Mesendoderm (in vitro differentiated cells): Measurements from ENCODE around the gene CACTIN.
A peak's percentile ranks its signal among the peaks of the same experiment; 100 is the strongest.

Experiments
- DNase-seq: peaks from one replicate; pipeline ENCODE4 v3.0.0; 2013
- H2AK5ac ChIP-seq: 2 replicates; pipeline ENCODE4 v1.6.1; 2013; ENCODE audit warnings: low read length, inconsistent platforms
- H2BK120ac ChIP-seq: 2 replicates; pipeline ENCODE4 v1.6.1; 2013; ENCODE audit warnings: low read depth, mild to moderate bottlenecking, low read length, moderate library complexity, mixed read lengths
- H2BK15ac ChIP-seq: replicated peaks from 2 replicates; pipeline ENCODE4 v1.6.1; 2013; ENCODE audit warnings: low read depth, mild to moderate bottlenecking, moderate library complexity
- H2BK5ac ChIP-seq: 2 replicates; pipeline ENCODE4 v1.6.1; 2013; ENCODE audit warnings: low read length, inconsistent platforms
- H3K18ac ChIP-seq: 2 replicates; pipeline ENCODE4 v1.6.1; 2013; ENCODE audit warnings: mild to moderate bottlenecking, low read length, mixed read lengths
- H3K23ac ChIP-seq: one replicate; pipeline ENCODE4 v1.6.1; 2013; ENCODE audit warnings: low read length
- H3K27ac ChIP-seq: 2 replicates; pipeline ENCODE4 v1.5.1; 2013; ENCODE audit warnings: low read depth, mild to moderate bottlenecking, inconsistent platforms, low read length, moderate library complexity
- H3K27me3 ChIP-seq: 2 replicates; pipeline ENCODE4 v1.6.1; 2013; ENCODE audit warnings: low read length, control low read depth, mild to moderate bottlenecking, inconsistent platforms; ENCODE audit not compliant: insufficient read depth, poor library complexity
- H3K36me3 ChIP-seq: 2 replicates; pipeline ENCODE4 v1.6.1; 2013; ENCODE audit warnings: low read length, inconsistent platforms; ENCODE audit not compliant: control insufficient read depth, insufficient read depth
- H3K4ac ChIP-seq: one replicate; pipeline ENCODE4 v1.6.1; 2013; ENCODE audit warnings: low read depth, mild to moderate bottlenecking, low read length, moderate library complexity
- H3K4me1 ChIP-seq: 2 replicates; pipeline ENCODE4 v1.6.1; 2013; ENCODE audit warnings: low read depth, low read length, inconsistent platforms; ENCODE audit not compliant: control insufficient read depth
- H3K4me2 ChIP-seq: 2 replicates; pipeline ENCODE4 v1.6.1; 2013; ENCODE audit warnings: low read length
- H3K4me3 ChIP-seq: 2 replicates; pipeline ENCODE4 v1.5.1; 2013; ENCODE audit warnings: mild to moderate bottlenecking, low read length
- H3K56ac ChIP-seq: one replicate; pipeline ENCODE4 v1.6.1; 2013; ENCODE audit warnings: low read length
- H3K79me1 ChIP-seq: 2 replicates; pipeline ENCODE4 v1.6.1; 2013; ENCODE audit warnings: low read length, inconsistent platforms
- H3K79me2 ChIP-seq: 2 replicates; pipeline ENCODE4 v1.6.1; 2013; ENCODE audit warnings: mild to moderate bottlenecking, low read length; ENCODE audit not compliant: control insufficient read depth, insufficient read depth
- H3K9ac ChIP-seq: 2 replicates; pipeline ENCODE4 v1.6.1; 2013; ENCODE audit warnings: low read length, inconsistent platforms
- H4K5ac ChIP-seq: one replicate; pipeline ENCODE4 v1.6.1; 2013; ENCODE audit warnings: low read length
- H4K8ac ChIP-seq: one replicate; pipeline ENCODE4 v1.6.1; 2013; ENCODE audit warnings: low read depth, mild to moderate bottlenecking, control low read depth, low read length, moderate library complexity
- WGBS: extraction: QIAGEN DNeasy Blood & Tissue Kit; methylation state at CpG from one replicate; pipeline ENCODE4 v1.1.7; 2013; ENCODE audit warnings: low lambda C conversion rate, missing lambda C conversion rate; ENCODE audit not compliant: insufficient coverage; ENCODE audit errors: extremely low coverage; 5-methylcytosine and 5-hydroxymethylcytosine counted together

CACTIN gene

GRCh38 chr19:3577723-3578344, 48.8 kb downstream of the CACTIN start:
- Histone ChIP-seq H4K8ac (no peak overlapping the region), H2BK120ac (no peak overlapping the region), H3K27ac (no peak overlapping the region), H4K5ac (no peak overlapping the region), H3K79me1 (no peaks in the 10 kb centered on the region), H2AK5ac (no peak overlapping the region), H2BK5ac (no peak overlapping the region), H3K4me2 (peak overlapping the region; percentile 25), H3K4me1 (peaks cover 4% of the 10 kb centered on the region), H2BK15ac (no peak overlapping the region), H3K56ac (peak overlapping the region; percentile 76), H3K36me3 (no peaks in the 10 kb centered on the region), H3K23ac (no peak overlapping the region), H3K79me2 (no peaks in the 10 kb centered on the region), H3K9ac (peak overlapping the region; percentile 64), H3K4ac (no peak overlapping the region), H3K4me3 (no peak overlapping the region), H3K27me3 (no peaks in the 10 kb centered on the region), H3K18ac (peak overlapping the region; percentile 35)
- DNase-seq = peak; percentile 45
- no CpG with 5 or more reads among the region's 60 CpGs for WGBS

DNA sequence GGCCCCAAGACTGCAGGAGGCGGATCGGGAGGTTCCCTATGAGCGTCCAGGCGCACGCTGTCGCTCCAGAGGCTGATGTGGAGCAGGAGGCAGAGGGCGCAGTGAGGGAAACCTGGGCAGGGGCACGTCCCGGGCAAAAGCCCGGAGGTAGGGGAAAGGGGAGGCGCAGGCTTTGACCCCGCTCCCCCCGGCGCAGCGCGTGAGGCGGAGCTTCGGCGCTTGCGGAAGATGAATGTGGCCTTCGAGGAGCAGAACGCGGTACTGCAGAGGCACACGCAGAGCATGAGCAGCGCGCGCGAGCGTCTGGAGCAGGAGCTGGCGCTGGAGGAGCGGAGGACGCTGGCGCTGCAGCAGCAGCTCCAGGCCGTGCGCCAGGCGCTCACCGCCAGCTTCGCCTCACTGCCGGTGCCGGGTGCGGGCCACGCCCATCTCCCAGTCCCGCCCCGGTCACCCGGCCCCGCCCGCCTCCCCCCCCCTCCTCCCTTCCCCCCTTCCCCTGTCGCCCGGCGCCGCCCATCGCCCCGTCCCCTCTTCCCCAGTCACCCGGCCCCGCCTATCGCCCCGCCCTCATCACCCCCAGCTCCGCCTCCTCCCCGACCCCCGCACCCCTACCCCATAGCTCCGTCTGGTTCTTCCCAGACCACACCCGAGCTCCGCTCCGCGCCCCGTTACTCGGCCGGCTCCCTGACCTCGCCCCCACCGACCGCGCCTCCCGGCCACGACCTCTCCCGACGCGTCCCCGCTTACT, 49.7 kb downstream of the CACTIN start:
- no peaks in the 10 kb centered on the region for H3K79me2 ChIP-seq
- H2AK5ac ChIP-seq = no peak overlapping the region
- H3K79me1 ChIP-seq = no peaks in the 10 kb centered on the region
- no peak overlapping the region for H2BK5ac ChIP-seq
- peak overlapping the region; percentile 99 for H3K56ac ChIP-seq
- H3K27me3 ChIP-seq = no peaks in the 10 kb centered on the region
- no peak overlapping the region for H4K5ac ChIP-seq
- no peak overlapping the region for H3K4ac ChIP-seq
- H2BK120ac ChIP-seq = no peak overlapping the region
- DNase-seq = peak; percentile 86
- H3K36me3 ChIP-seq = no peaks in the 10 kb centered on the region
- peak overlapping the region; percentile 35 for H3K18ac ChIP-seq
- H3K4me2 ChIP-seq = peak overlapping the region; percentile 93
- H3K9ac ChIP-seq = peak overlapping the region; percentile 93
- H3K4me1 ChIP-seq = peaks cover 6% of the 10 kb centered on the region
- H3K23ac ChIP-seq = peak overlapping the region; percentile 66
- peak overlapping the region; percentile 71 for H3K4me3 ChIP-seq
- no CpG with 5 or more reads among the region's 78 CpGs for WGBS
- no peak overlapping the region for H2BK15ac ChIP-seq
- H3K27ac ChIP-seq = peak overlapping the region; percentile 59
- no peak overlapping the region for H4K8ac ChIP-seq

GRCh38 chr19:3575949-3576673, 50.5 kb downstream of the CACTIN start:
- Histone ChIP-seq H3K36me3 (no peaks in the 10 kb centered on the region), H3K27me3 (no peaks in the 10 kb centered on the region), H3K23ac (no peak overlapping the region), H3K79me2 (no peaks in the 10 kb centered on the region), H3K79me1 (no peaks in the 10 kb centered on the region), H3K4me3 (no peak overlapping the region), H4K5ac (no peak overlapping the region), H3K56ac (peak overlapping the region; percentile 99), H3K27ac (no peak overlapping the region), H2AK5ac (no peak overlapping the region), H3K4me2 (peak overlapping the region; percentile 93), H2BK15ac (no peak overlapping the region), H3K9ac (peak overlapping the region; percentile 93), H2BK5ac (no peak overlapping the region), H3K4ac (no peak overlapping the region), H3K18ac (no peak overlapping the region), H2BK120ac (no peak overlapping the region), H3K4me1 (peaks cover 6% of the 10 kb centered on the region), H4K8ac (no peak overlapping the region)
- DNase-seq = no peak
- no CpG with 5 or more reads among the region's 29 CpGs for WGBS

DNA sequence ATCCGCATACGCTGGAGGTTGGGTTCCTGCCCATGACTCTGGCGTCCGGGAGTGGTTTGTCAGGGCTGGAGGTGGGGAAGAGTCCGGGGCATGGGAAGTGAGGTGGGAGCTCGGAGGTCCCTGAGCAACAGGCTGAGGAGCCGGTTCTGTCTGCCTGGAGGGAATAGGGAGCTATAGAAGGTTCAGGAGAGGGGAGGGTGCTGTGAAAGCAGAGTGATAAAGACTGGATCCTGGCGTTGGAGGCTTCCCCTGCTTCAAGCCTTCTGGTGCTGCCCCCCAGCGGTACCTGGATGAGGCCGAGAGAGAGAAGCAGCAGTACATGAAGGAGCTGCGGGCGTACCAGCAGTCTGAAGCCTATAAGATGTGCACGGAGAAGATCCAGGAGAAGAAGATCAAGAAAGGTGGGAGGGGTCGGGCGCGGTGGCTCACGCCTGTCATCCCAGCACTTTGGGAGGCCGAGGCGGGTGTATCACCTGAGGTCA, 51.3 kb downstream of the CACTIN start:
- Histone ChIP-seq H3K27me3 (no peaks in the 10 kb centered on the region), H3K23ac (no peak overlapping the region), H3K4me1 (peaks cover 6% of the 10 kb centered on the region), H3K18ac (no peak overlapping the region), H2AK5ac (no peak overlapping the region), H3K9ac (no peak overlapping the region), H3K4ac (no peak overlapping the region), H3K4me3 (no peak overlapping the region), H3K56ac (no peak overlapping the region), H4K8ac (no peak overlapping the region), H4K5ac (no peak overlapping the region), H2BK120ac (no peak overlapping the region), H2BK15ac (no peak overlapping the region), H3K4me2 (no peak overlapping the region), H3K79me1 (no peaks in the 10 kb centered on the region), H3K27ac (no peak overlapping the region), H2BK5ac (no peak overlapping the region), H3K36me3 (no peaks in the 10 kb centered on the region), H3K79me2 (no peaks in the 10 kb centered on the region)
- WGBS = no CpG with 5 or more reads among the region's 19 CpGs
- DNase-seq = peak; percentile 80

GRCh38 chr19:3573858-3574637, 52.5 kb downstream of the CACTIN start:
- no peaks in the 10 kb centered on the region for H3K36me3 ChIP-seq
- no peak overlapping the region for H2BK120ac ChIP-seq
- no peak overlapping the region for H4K5ac ChIP-seq
- peak overlapping the region; percentile 60 for H3K56ac ChIP-seq
- H3K27me3 ChIP-seq = no peaks in the 10 kb centered on the region
- H3K23ac ChIP-seq = no peak overlapping the region
- no peak overlapping the region for H3K4me2 ChIP-seq
- no peak overlapping the region for H3K4me3 ChIP-seq
- no peak overlapping the region for H2BK5ac ChIP-seq
- H3K4ac ChIP-seq = no peak overlapping the region
- H3K18ac ChIP-seq = no peak overlapping the region
- no peak overlapping the region for H3K27ac ChIP-seq
- peak; percentile 98 for DNase-seq
- H4K8ac ChIP-seq = no peak overlapping the region
- H3K4me1 ChIP-seq = peaks cover 6% of the 10 kb centered on the region
- H3K9ac ChIP-seq = no peak overlapping the region
- no peak overlapping the region for H2BK15ac ChIP-seq
- no peak overlapping the region for H2AK5ac ChIP-seq
- H3K79me2 ChIP-seq = no peaks in the 10 kb centered on the region
- no peaks in the 10 kb centered on the region for H3K79me1 ChIP-seq
- WGBS = no CpG with 5 or more reads among the region's 55 CpGs
